ENCODE results near the gene SLC25A25. TPM values are rescaled to one million over a fixed set of nuclear protein-coding genes. Genes with fewer than 3 reads are reported as not detected.

The SLC25A25 gene
- total RNA-seq, 6 experiments from 2014 or later: 21.2 to 81.5 (median 53.3) TPM

- TF ChIP-seq POLR2A (IDR thresholded peaks at IDR 0.05): no peak
- no peak for TF ChIP-seq CTCF (IDR thresholded peaks at IDR 0.05)
- Histone ChIP-seq H3K9me3 (no peaks in the 10 kb centered on the region), H3K4me1 (no peaks in the 10 kb centered on the region), H3K27ac (no peak overlapping the region), H3K27me3 (no peaks in the 10 kb centered on the region), H3K36me3 (no peaks in the 10 kb centered on the region), H3K4me3 (no peak overlapping the region)
- intact Hi-C loops (cut with DNase I): no loop called here
- WGBS (ENCODE audit: insufficient coverage, low coverage, low lambda C conversion rate, missing lambda C conversion rate): 93% methylated on average over 2 of the region's 3 CpGs
- ATAC-seq (no peak), DNase-seq (peak in 2 of 3 donors; percentile 5 to 13)
Measured at GRCh38 chr9:128141604-128142003, 73.6 kb downstream of the SLC25A25 start.

GRCh38 chr9:128142061-128142460 lies 74.0 kb downstream of the SLC25A25 start:
- no peaks in the 10 kb centered on the region for H3K4me1 ChIP-seq

DNA sequence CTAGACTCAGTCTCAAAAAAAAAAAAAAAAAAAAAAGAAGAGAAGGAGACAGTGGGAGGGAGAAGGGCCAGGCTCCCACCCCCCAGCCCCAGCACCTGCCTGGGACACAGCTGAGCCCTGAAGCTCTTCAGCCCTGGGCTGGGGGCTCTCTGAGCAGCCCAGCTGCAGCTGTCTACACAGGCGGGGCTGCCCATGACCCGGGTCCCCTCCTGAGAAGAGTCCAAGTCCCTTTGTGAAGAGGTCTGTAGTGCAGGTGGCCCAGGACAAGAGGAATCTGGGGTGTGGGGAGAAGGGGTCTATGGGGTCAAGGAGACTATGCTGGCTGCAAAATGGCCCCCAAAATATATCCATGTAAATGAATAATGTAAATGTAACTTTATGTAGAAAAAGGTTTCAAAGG lies 74.6 kb downstream of the SLC25A25 start:
- WGBS (ENCODE audit: insufficient coverage, low coverage, low lambda C conversion rate, missing lambda C conversion rate): no CpG with 5 or more reads among the region's 2 CpGs
- ATAC-seq: no peak
- no peaks in the 10 kb centered on the region for H3K9me3 ChIP-seq
- peak in 2 of 3 donors; percentile 11 to 36 for DNase-seq
- no peaks in the 10 kb centered on the region for H3K27me3 ChIP-seq
- intact Hi-C loops (cut with DNase I): no loop called here
- H3K36me3 ChIP-seq: no peaks in the 10 kb centered on the region
- no peaks in the 10 kb centered on the region for H3K4me1 ChIP-seq
- TF ChIP-seq CTCF (IDR thresholded peaks at IDR 0.05): no peak
- TF ChIP-seq POLR2A (IDR thresholded peaks at IDR 0.05): no peak
- H3K4me3 ChIP-seq: no peak overlapping the region
- no peak overlapping the region for H3K27ac ChIP-seq

More at GRCh38 chr9:128142061-128142460, 74.0 kb downstream of the SLC25A25 start:
- intact Hi-C loops (cut with DNase I): no loop called here
- TF ChIP-seq CTCF (IDR thresholded peaks at IDR 0.05) (no peak), POLR2A (IDR thresholded peaks at IDR 0.05) (no peak)
- Histone ChIP-seq H3K4me3 (no peak overlapping the region), H3K27ac (no peak overlapping the region), H3K36me3 (no peaks in the 10 kb centered on the region), H3K9me3 (no peaks in the 10 kb centered on the region), H3K27me3 (no peaks in the 10 kb centered on the region)
- ATAC-seq (peak in 2 of 4 donors; percentile 36 to 46), DNase-seq (peak in 1 of 3 donors; percentile 4)
- 60% methylated on average over 4 of the region's 4 CpGs for WGBS (ENCODE audit: insufficient coverage, low coverage, low lambda C conversion rate, missing lambda C conversion rate)

DNA sequence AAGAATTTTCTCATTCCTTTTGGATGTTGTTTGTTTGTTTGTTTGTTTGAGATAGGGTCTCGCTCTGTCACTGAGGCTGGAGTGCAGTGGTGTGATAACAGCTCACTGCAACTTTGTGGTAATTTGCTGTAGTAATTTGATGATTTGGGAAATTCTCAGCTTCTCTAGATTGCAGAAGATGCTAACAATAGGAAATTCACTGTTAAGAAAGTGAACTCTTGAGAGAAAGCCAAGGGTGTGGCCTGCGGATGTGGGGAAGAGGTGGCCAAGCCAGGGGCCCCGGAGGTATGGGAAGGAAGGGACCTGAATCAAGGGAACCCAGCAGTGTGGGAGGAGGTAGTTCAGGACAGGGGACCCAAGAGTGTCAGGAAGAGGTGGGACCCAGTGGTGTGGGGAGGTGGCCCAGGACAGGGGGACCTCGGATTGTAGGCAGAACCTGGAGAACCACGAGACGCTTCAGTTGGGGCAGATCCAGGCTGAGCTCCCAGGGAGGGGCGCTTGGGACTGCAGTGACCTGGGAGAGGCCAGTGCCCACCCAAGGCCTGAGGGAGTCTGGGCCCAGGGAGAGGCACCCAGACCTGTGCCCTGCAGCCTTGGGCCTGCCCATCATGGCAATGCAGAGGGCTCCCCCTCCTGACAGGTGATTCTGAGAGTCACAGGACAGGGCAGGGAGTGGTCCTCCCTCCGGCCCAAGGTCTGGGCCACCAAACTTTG lies 75.7 kb downstream of the SLC25A25 start:
- TF ChIP-seq CTCF (IDR thresholded peaks at IDR 0.05): no peak
- no peak for TF ChIP-seq POLR2A (IDR thresholded peaks at IDR 0.05)
- WGBS (ENCODE audit: insufficient coverage, low coverage, low lambda C conversion rate, missing lambda C conversion rate): 97% methylated on average over 3 of the region's 8 CpGs
- ATAC-seq: peak in 1 of 4 donors; percentile 14

More for the DNA sequence above, 75.7 kb downstream of the SLC25A25 start:
- intact Hi-C loops (cut with DNase I): no loop called here
- DNase-seq: peak in 2 of 3 donors; percentile 14 to 54
- Histone ChIP-seq H3K4me3 (no peak overlapping the region), H3K9me3 (no peaks in the 10 kb centered on the region), H3K27ac (no peak overlapping the region), H3K36me3 (no peaks in the 10 kb centered on the region), H3K4me1 (peaks cover 0 to 4% (median 2%) of the 10 kb centered on the region in 4 donors), H3K27me3 (no peaks in the 10 kb centered on the region)

Data from right lobe of liver (tissue), 6 donors.